HepG2 (cell line): ENCODE results near the gene OAS2. TPM values are rescaled to one million over a fixed set of nuclear protein-coding genes. Genes with fewer than 3 reads are reported as not detected.

Experiments used
- ATAC-seq: fragments of 200-7000 bp; cut with Tn5 transposase; 3 replicates; pipeline ENCODE4 v1.9.1; 2020; ENCODE audit warnings: mild to moderate bottlenecking, moderate library complexity
- BruUV-seq: library from RNA; stranded (reverse); fragments of 400-500 nt; replicated peaks from 2 replicates; lab custom pipeline; 2021; lab: Mats Ljungman, UMichigan
- CTCF ChIA-PET: fragments of 300-600 bp; formaldehyde crosslinking; extraction: SDS; loops from one replicate; lab custom pipeline; 2021; ENCODE audit warnings: low total read pairs, inconsistent platforms, low intra/inter-chr PET ratio; lab: Yijun Ruan, JAX
- POLR2A ChIA-PET: fragments of 350-600 bp; sonication (Branson Sonifier 250); formaldehyde crosslinking; loops from one replicate; lab custom pipeline; 2020; ENCODE audit warnings: antibody characterized with exemption, inconsistent platforms; lab: Yijun Ruan, JAX
- DNase-seq: peaks from one replicate; pipeline ENCODE4 v3.0.0-alpha.2; 2015; ENCODE audit warnings: low spot score
- FAIRE-seq: peaks from 3 replicates; lab custom pipeline; 2011; peaks lifted over from hg19 to GRCh38; lab: Jason Lieb, UNC
- H2AFZ ChIP-seq: one replicate; pipeline ENCODE4 v1.6.1; 2011; ENCODE audit warnings: low read length, inconsistent platforms
- H3K27ac ChIP-seq: fragments of 300-600 bp; 3 replicates; pipeline ENCODE4 v1.8.0; 2011; ENCODE audit warnings: mixed run types, mild to moderate bottlenecking, mixed read lengths, low read length, inconsistent platforms; ENCODE audit not compliant: insufficient read depth; ENCODE audit errors: extremely low read length
- H3K27me3 ChIP-seq, 2 experiments: fragments of 200-600 bp in 1 of 2; 2 replicates in 1 of 2; 3 replicates in 1 of 2; pipeline versions ENCODE4 v1.6.0 to v1.8.0; 2011; ENCODE audit warnings: low read length in 2 of 2, mild to moderate bottlenecking in 2 of 2, moderate library complexity in 2 of 2, inconsistent platforms in 1 of 2; ENCODE audit not compliant: insufficient read depth in 2 of 2, control insufficient read depth in 1 of 2
- H3K36me3 ChIP-seq, 2 experiments: fragments of 200-600 bp in 1 of 2; replicated peaks in 1 of 2; 2 replicates in 1 of 2; 3 replicates in 1 of 2; pipeline versions ENCODE4 v1.5.1 to v1.8.0; 2011; ENCODE audit warnings: low read length in 2 of 2, inconsistent platforms in 1 of 2; ENCODE audit not compliant: insufficient read depth in 2 of 2, control insufficient read depth in 1 of 2
- H3K4me1 ChIP-seq: 2 replicates; pipeline ENCODE4 v1.5.1; 2012; ENCODE audit warnings: low read length, inconsistent platforms; ENCODE audit not compliant: insufficient read depth
- H3K4me2 ChIP-seq: 2 replicates; pipeline ENCODE4 v1.6.0; 2011; ENCODE audit warnings: low read depth, low read length, inconsistent platforms
- H3K4me3 ChIP-seq, 3 experiments: fragments of 200-600 bp in 1 of 3; sonication (generic), shearing (Covaris generic) in 1 of 3; replicated peaks in 1 of 3; 2 replicates each; pipeline ENCODE4 v1.5.1; 2011 to 2016; ENCODE audit warnings: low read length in 3 of 3, inconsistent platforms in 2 of 3, low read depth in 2 of 3, mild to moderate bottlenecking in 2 of 3, control low read depth in 1 of 3, mixed read lengths in 1 of 3; ENCODE audit not compliant: insufficient read depth in 1 of 3
- H3K79me2 ChIP-seq: one replicate; pipeline ENCODE4 v1.6.1; 2011; ENCODE audit warnings: low read length, inconsistent platforms; ENCODE audit not compliant: insufficient read depth
- H3K9ac ChIP-seq: 2 replicates; pipeline ENCODE4 v1.6.0; 2011; ENCODE audit warnings: mild to moderate bottlenecking, low read depth, low read length, inconsistent platforms; ENCODE audit not compliant: insufficient read depth
- H3K9me3 ChIP-seq: 2 replicates; pipeline ENCODE4 v1.5.1; 2012; ENCODE audit warnings: mild to moderate bottlenecking, low read length
- H4K20me1 ChIP-seq: 2 replicates; pipeline ENCODE4 v1.6.0; 2011; ENCODE audit warnings: inconsistent platforms, mild to moderate bottlenecking, low read length, moderate library complexity; ENCODE audit not compliant: insufficient read depth
- CREB3 ChIP-seq: sonication (generic); formaldehyde crosslinking; IDR thresholded peaks from 2 replicates; pipeline ENCODE4 v1.5.0; 2020; ENCODE audit warnings: missing genetic modification reagents
- ELF4 ChIP-seq: sonication (generic); formaldehyde crosslinking; IDR thresholded peaks from 2 replicates; pipeline ENCODE4 v1.5.0; 2020; ENCODE audit warnings: missing genetic modification reagents, mild to moderate bottlenecking, moderate library complexity, borderline replicate concordance
- FOXK2 ChIP-seq: fragments of 450-650 bp; IDR thresholded peaks from 2 replicates; pipeline ENCODE4 v1.6.1; 2016
- HDAC2 ChIP-seq: sonication (generic); formaldehyde crosslinking; IDR thresholded peaks from 2 replicates; pipeline ENCODE4 v1.4.0; 2020; ENCODE audit warnings: missing genetic modification reagents
- HNF4A ChIP-seq: sonication (generic); formaldehyde crosslinking; IDR thresholded peaks from 2 replicates; pipeline ENCODE4 v1.4.0; 2020; ENCODE audit warnings: missing genetic modification reagents
- PRMT3 ChIP-seq: sonication (generic); formaldehyde crosslinking; IDR thresholded peaks from 2 replicates; pipeline ENCODE4 v1.8.1; 2022; ENCODE audit warnings: low read depth, mild to moderate bottlenecking, moderate library complexity, missing genetic modification reagents, borderline replicate concordance
- SOX6 ChIP-seq, 2 experiments: fragments of 450-650 bp in 1 of 2; sonication (generic) in 1 of 2; formaldehyde crosslinking in 1 of 2; IDR thresholded peaks; 2 replicates each; pipeline versions ENCODE4 v1.4.0 to v1.6.1; 2017 to 2020; ENCODE audit warnings: antibody characterized with exemption in 1 of 2, mild to moderate bottlenecking in 1 of 2, missing genetic modification reagents in 1 of 2
- SP5 ChIP-seq: IDR thresholded peaks from 2 replicates; pipeline ENCODE4 v1.6.1; 2016; ENCODE audit warnings: low read depth, borderline replicate concordance
- SRY ChIP-seq: sonication (generic); formaldehyde crosslinking; IDR thresholded peaks from 2 replicates; pipeline ENCODE4 v1.8.0; 2022; ENCODE audit warnings: mild to moderate bottlenecking, missing genetic modification reagents
- WIZ ChIP-seq: sonication (generic); formaldehyde crosslinking; IDR thresholded peaks from 2 replicates; pipeline ENCODE4 v1.5.1; 2020; ENCODE audit warnings: mild to moderate bottlenecking, missing genetic modification reagents
- ZBTB26 ChIP-seq: IDR thresholded peaks from 2 replicates; pipeline ENCODE4 v1.6.1; 2016; ENCODE audit warnings: missing compliant biosample characterization, missing genetic modification reagents, borderline replicate concordance
- ZNF280D ChIP-seq: sonication (generic); formaldehyde crosslinking; IDR thresholded peaks from 2 replicates; pipeline ENCODE4 v1.5.1; 2020; ENCODE audit warnings: mild to moderate bottlenecking, missing genetic modification reagents
- ZNF282 ChIP-seq: fragments of 450-650 bp; IDR thresholded peaks from 2 replicates; pipeline ENCODE4 v1.6.1; 2018; ENCODE audit not compliant: partially characterized antibody
- ZNF570 ChIP-seq: sonication (generic); formaldehyde crosslinking; IDR thresholded peaks from 2 replicates; pipeline ENCODE4 v1.4.0; 2020; ENCODE audit warnings: mild to moderate bottlenecking, missing genetic modification reagents, borderline replicate concordance
- ZNF691 ChIP-seq: sonication (generic); formaldehyde crosslinking; IDR thresholded peaks from 2 replicates; pipeline ENCODE4 v1.4.0; 2020; ENCODE audit warnings: missing genetic modification reagents, low read depth, mild to moderate bottlenecking, borderline replicate concordance
- ZNF724P ChIP-seq: sonication (generic); formaldehyde crosslinking; IDR thresholded peaks from 2 replicates; pipeline ENCODE4 v1.8.0; 2022; ENCODE audit warnings: missing genetic modification reagents, borderline replicate concordance
- ZSCAN22 ChIP-seq: sonication (generic); formaldehyde crosslinking; IDR thresholded peaks from 2 replicates; pipeline ENCODE4 v1.4.0; 2020; ENCODE audit warnings: mild to moderate bottlenecking, missing genetic modification reagents
- WGBS: methylation state at CpG from one replicate; pipeline ENCODE4 v1.1.6; 2017; ENCODE audit warnings: low lambda C conversion rate; 5-methylcytosine and 5-hydroxymethylcytosine counted together
- in situ Hi-C: cut with HindIII; loops from 2 replicates; pipeline ENCODE4 v1.10.0; 2017; ENCODE audit warnings: low pct_unique_long_range_greater_than_20kb; ENCODE audit not compliant: extremely low pct_ligation_motif_present
- intact Hi-C: fragments of 100-400 bp; cut with micrococcal nuclease; formaldehyde crosslinking; loops from one replicate; pipeline ENCODE4 v1.10.0; 2022; ENCODE audit not compliant: unreplicated experiment
- polyA plus RNA-seq, 8 experiments: library from polyadenylated mRNA; depleted of rRNA in 3 of 8; stranded (reverse) in 7 of 8; unstranded in 1 of 8; fragments of >200 nt; fragmentation: Illumina TruSeq in 4 of 8; extraction: Trizol in 4 of 8; gene quantifications; 2 replicates each; pipeline versions ENCODE4 v1.2.1 to v1.2.3, GENCODE V29; 2011 to 2016; ENCODE audit warnings: low read depth in 4 of 8, missing spikeins in 1 of 8, mixed read lengths in 1 of 8; ENCODE audit not compliant: insufficient read depth in 1 of 8
- total RNA-seq, 5 experiments: library from RNA; depleted of rRNA; stranded (reverse); fragments of >200 nt; fragmentation: Illumina TruSeq; extraction: Trizol; gene quantifications; 2 replicates each; pipeline ENCODE4 v1.2.3, GENCODE V29; 2016; ENCODE audit warnings: low read depth in 1 of 5

The OAS2 gene
- total and polyA plus RNA-seq, 2 of the 13 experiments (the other 11 are each of a cell fraction or from before 2014, with no cell fraction given), result 0.05 to 0.24 TPM

- in situ Hi-C loops, result no loop called here
- ATAC-seq (no peak), DNase-seq (no peak)
These were observed 7.1 kb upstream of the OAS2 start for GRCh38 chr12:112971248-112971647.

More at GRCh38 chr12:112971248-112971647, 7.1 kb upstream of the OAS2 start:
- Histone ChIP-seq H3K79me2 (no peaks in the 10 kb centered on the region), H3K27ac (no peak overlapping the region), H4K20me1 (no peaks in the 10 kb centered on the region), H3K9ac (no peak overlapping the region), H2AFZ (no peak overlapping the region), H3K9me3 (no peaks in the 10 kb centered on the region), H3K4me3 (no peak overlapping the region), H3K4me1 (peaks cover under 1% of the 10 kb centered on the region; the same call in 1 of the 2 replicates), H3K36me3 (no peaks in the 10 kb centered on the region; a peak in 1 of 5 replicates), H3K27me3 (peaks cover 0 to 2% of the 10 kb centered on the region in 2 experiments; a peak in 1 of 5 replicates), H3K4me2 (no peak overlapping the region)
- CTCF ChIA-PET, result no interaction called here
- POLR2A ChIA-PET, result no interaction called here
- intact Hi-C loops, result no loop called here
- TF ChIP-seq SP5 (no peak), ZNF724P (CRISPR knock-in tag) (no peak), WIZ (CRISPR knock-in tag) (no peak), ZNF282 (no peak), CREB3 (CRISPR knock-in tag) (no peak), SRY (CRISPR knock-in tag) (no peak), ZNF280D (CRISPR knock-in tag) (no peak), ZNF570 (CRISPR knock-in tag) (no peak), ELF4 (CRISPR knock-in tag) (no peak), ZNF691 (CRISPR knock-in tag) (no peak), ZSCAN22 (no peak), ZBTB26 (CRISPR knock-in tag) (no peak), HNF4A (CRISPR knock-in tag) (no peak), FOXK2 (no peak), SOX6 (IDR thresholded peaks at IDR 0.05) (no peak), SOX6 (CRISPR knock-in tag; IDR thresholded peaks at IDR 0.05) (no peak), PRMT3 (no peak), HDAC2 (no peak)
- no peak for FAIRE-seq
- WGBS, result 78% methylated on average over 5 of the region's 5 CpGs
- BruUV-seq, result no TSS peak
